ENCODE results near the gene GTF3C4. TPM values are rescaled to one million over a fixed set of nuclear protein-coding genes. Genes with fewer than 3 reads are reported as not detected.

GTF3C4 gene
- total and polyA plus RNA-seq, 2 of the 13 experiments (the other 11 are each of a cell fraction or from before 2014, with no cell fraction given), result 2.6 to 12.9 TPM

DNA sequence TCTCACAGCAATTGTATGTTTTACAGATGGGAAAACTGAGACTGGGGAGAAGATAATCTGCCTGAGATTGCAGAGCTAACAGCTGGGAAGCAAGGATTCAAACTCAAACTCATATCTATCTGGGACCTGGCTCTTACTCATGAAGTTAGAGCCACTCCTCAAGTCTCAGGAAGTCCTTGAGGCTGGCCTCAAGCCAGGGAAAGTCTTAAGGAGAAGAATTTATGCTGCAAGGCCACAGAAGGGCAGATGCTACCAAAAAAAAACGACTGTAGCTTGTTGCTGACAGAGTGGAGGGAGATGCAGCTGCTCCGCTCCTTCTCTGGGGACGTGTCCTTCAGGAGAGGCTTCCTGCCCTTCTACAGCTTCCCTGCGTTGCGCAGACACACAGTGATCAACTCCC, 48.1 kb upstream of the GTF3C4 start (continued):
- TF ChIP-seq, protein P1, sequence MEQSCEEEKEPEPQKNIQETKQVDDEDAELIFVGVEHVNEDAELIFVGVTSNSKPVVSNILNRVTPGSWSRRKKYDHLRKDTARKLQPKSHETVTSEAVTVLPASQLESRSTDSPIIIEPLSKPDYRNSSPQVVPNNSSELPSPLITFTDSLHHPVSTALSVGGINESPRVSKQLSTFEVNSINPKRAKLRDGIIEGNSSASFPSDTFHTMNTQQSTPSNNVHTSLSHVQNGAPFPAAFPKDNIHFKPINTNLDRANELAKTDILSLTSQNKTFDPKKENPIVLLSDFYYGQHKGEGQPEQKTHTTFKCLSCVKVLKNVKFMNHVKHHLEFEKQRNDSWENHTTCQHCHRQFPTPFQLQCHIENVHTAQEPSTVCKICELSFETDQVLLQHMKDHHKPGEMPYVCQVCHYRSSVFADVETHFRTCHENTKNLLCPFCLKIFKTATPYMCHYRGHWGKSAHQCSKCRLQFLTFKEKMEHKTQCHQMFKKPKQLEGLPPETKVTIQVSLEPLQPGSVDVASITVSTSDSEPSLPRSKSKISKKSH (CRISPR knock-in tag; IDR thresholded peaks at IDR 0.05; ENCODE audit: borderline replicate concordance), result no peak
- TF ChIP-seq ZNF160 (CRISPR knock-in tag; IDR thresholded peaks at IDR 0.05) (no peak), ZNF33A (CRISPR knock-in tag; IDR thresholded peaks at IDR 0.05; ENCODE audit: borderline replicate concordance) (no peak), ZNF615 (CRISPR knock-in tag; IDR thresholded peaks at IDR 0.05; ENCODE audit: borderline replicate concordance) (no peak), GFI1 (CRISPR knock-in tag; IDR thresholded peaks at IDR 0.05; ENCODE audit: borderline replicate concordance) (no peak), ZNF484 (CRISPR knock-in tag; IDR thresholded peaks at IDR 0.05; ENCODE audit: borderline replicate concordance, low read depth) (no peak)

DNA sequence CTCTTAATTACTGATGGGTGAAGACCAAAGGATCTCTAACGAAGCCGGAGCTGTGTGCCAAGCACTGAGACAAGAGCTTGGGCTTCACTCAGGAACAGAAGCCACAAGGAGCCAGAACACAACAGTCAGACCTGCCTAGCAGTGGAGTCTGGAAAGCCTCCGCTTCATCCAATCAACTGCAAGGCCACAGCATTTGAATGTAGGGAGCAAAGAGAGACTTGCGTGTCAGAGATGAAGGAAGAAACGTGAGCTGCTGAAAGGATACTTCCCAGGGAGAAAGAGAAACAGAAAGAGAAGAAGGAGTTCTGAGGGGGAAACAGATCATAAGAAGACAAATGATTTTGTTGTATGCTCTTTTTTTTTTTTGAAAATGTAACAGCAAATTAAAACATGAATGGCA, 44.0 kb upstream of the GTF3C4 start:
- H3K79me2 ChIP-seq (ENCODE audit: insufficient read depth, low read length), result no peaks in the 10 kb centered on the region
- no peaks in the 10 kb centered on the region for H3K27me3 ChIP-seq (ENCODE audit: control insufficient read depth in 1 of 2, insufficient read depth in 2 of 2, low read length in 2 of 2)
- DNase-seq (ENCODE audit: low spot score) (no peak), ATAC-seq (no peak), FAIRE-seq (no peak)
- ChIA-PET CTCF (ENCODE audit: low intra/inter-chr PET ratio, low total read pairs) (no interaction called here), POLR2A (no interaction called here)
- H4K20me1 ChIP-seq (ENCODE audit: insufficient read depth, low read length), result no peaks in the 10 kb centered on the region
- no TSS peak for BruUV-seq (replicated peaks)
- WGBS (ENCODE audit: low lambda C conversion rate), result 95% methylated on average over 5 of the region's 5 CpGs
- no peaks in the 10 kb centered on the region for H3K9me3 ChIP-seq (ENCODE audit: low read length)
- TF ChIP-seq CEBPB (IDR thresholded peaks at IDR 0.05; ENCODE audit: borderline replicate concordance, low read depth, low read length), result no peak
- TF ChIP-seq, protein P2, sequence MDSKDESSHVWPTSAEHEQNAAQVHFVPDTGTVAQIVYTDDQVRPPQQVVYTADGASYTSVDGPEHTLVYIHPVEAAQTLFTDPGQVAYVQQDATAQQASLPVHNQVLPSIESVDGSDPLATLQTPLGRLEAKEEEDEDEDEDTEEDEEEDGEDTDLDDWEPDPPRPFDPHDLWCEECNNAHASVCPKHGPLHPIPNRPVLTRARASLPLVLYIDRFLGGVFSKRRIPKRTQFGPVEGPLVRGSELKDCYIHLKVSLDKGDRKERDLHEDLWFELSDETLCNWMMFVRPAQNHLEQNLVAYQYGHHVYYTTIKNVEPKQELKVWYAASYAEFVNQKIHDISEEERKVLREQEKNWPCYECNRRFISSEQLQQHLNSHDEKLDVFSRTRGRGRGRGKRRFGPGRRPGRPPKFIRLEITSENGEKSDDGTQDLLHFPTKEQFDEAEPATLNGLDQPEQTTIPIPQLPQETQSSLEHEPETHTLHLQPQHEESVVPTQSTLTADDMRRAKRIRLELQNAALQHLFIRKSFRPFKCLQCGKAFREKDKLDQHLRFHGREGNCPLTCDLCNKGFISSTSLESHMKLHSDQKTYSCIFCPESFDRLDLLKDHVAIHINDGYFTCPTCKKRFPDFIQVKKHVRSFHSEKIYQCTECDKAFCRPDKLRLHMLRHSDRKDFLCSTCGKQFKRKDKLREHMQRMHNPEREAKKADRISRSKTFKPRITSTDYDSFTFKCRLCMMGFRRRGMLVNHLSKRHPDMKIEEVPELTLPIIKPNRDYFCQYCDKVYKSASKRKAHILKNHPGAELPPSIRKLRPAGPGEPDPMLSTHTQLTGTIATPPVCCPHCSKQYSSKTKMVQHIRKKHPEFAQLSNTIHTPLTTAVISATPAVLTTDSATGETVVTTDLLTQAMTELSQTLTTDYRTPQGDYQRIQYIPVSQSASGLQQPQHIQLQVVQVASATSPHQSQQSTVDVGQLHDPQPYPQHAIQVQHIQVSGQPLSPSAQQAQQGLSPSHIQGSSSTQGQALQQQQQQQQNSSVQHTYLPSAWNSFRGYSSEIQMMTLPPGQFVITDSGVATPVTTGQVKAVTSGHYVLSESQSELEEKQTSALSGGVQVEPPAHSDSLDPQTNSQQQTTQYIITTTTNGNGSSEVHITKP (CRISPR knock-in tag; IDR thresholded peaks at IDR 0.05; ENCODE audit: low read depth), result no peak
- TF ChIP-seq ZNF510 (CRISPR knock-in tag; IDR thresholded peaks at IDR 0.05; ENCODE audit: low read depth), result no peak
- no peak for TF ChIP-seq REXO4 (CRISPR knock-in tag; IDR thresholded peaks at IDR 0.05; ENCODE audit: borderline replicate concordance)
- TF ChIP-seq ZNF530 (CRISPR knock-in tag; IDR thresholded peaks at IDR 0.05; ENCODE audit: low read depth), result no peak
- TF ChIP-seq, protein P3, sequence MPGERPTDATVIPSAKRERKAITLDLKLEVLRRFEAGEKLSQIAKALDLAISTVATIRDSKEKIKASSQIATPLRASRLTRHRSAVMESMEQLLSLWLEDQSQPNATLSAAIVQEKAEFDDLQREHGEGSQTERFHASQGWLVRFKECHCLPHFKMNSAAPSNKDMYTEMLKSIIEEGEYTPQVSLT (CRISPR knock-in tag; IDR thresholded peaks at IDR 0.05; ENCODE audit: borderline replicate concordance, low read depth), result no peak
- no peak for TF ChIP-seq CCAR2 (optimal IDR thresholded peaks at IDR 0.05; ENCODE audit: low read depth, low read length)
- TF ChIP-seq BRCA1 (CRISPR knock-in tag; IDR thresholded peaks at IDR 0.05), result no peak
- TF ChIP-seq SIN3A (IDR thresholded peaks at IDR 0.05; ENCODE audit: borderline replicate concordance, low read depth, low read length), result no peak
- TF ChIP-seq TEAD3 (CRISPR knock-in tag; optimal IDR thresholded peaks at IDR 0.05; ENCODE audit: borderline replicate concordance), result no peak
- TF ChIP-seq FOXK2 (IDR thresholded peaks at IDR 0.05), result no peak
- H2AFZ ChIP-seq (ENCODE audit: low read length), result no peak overlapping the region
- in situ Hi-C loops (cut with HindIII; ENCODE audit: extremely low pct_ligation_motif_present, low pct_unique_long_range_greater_than_20kb), result no loop called here
- H3K36me3 ChIP-seq (replicated peaks in 1 of 2; ENCODE audit: control insufficient read depth in 1 of 2, insufficient read depth in 2 of 2, low read length in 2 of 2), result peaks cover 13 to 73% of the 10 kb centered on the region in 2 experiments
- no peak overlapping the region for H3K9ac ChIP-seq (ENCODE audit: insufficient read depth, low read depth, low read length)
- intact Hi-C loops (cut with micrococcal nuclease; ENCODE audit: unreplicated experiment), result no loop called here
- no peak overlapping the region for H3K4me3 ChIP-seq (replicated peaks in 1 of 3; ENCODE audit: insufficient read depth in 1 of 3, low read depth in 2 of 3, low read length in 3 of 3)
- H3K4me1 ChIP-seq (ENCODE audit: insufficient read depth, low read length), result no peaks in the 10 kb centered on the region
- H3K4me2 ChIP-seq (ENCODE audit: low read depth, low read length), result no peak overlapping the region
- H3K27ac ChIP-seq (ENCODE audit: extremely low read length, insufficient read depth, low read length), result no peak overlapping the region
